Activated gamma-delta T cell treated with anti-CD3 and anti-CD28 coated beads, Interleukin-2, amount 50 U/mL, for 16 hours (primary cell): ENCODE results near the gene EVI2B.
"Not testable (repeated sequence)": the region's sequence is repeated elsewhere in the genome, so short reads cannot be mapped to it uniquely, and the experiment has no call there.

Source experiments
- DNase-seq: peaks from one replicate; pipeline ENCODE4 v3.0.0-alpha.2; 2020; ENCODE audit warnings: low read depth

EVI2B gene

GRCh38 chr17:31310260-31310659, 3.6 kb downstream of the EVI2B start:
- peak; percentile 42 for DNase-seq

GRCh38 chr17:31309556-31309955, 4.3 kb downstream of the EVI2B start:
- no peak for DNase-seq

- DNase-seq, result no peak
Observed at GRCh38 chr17:31308372-31309334, 5.2 kb downstream of the EVI2B start.

- DNase-seq, result no peak
Observed at GRCh38 chr17:31307640-31308039, 6.2 kb downstream of the EVI2B start.

- no peak for DNase-seq
Observed at GRCh38 chr17:31299624-31300023, 14.2 kb downstream of the EVI2B start.

GRCh38 chr17:31297090-31297489, 16.8 kb downstream of the EVI2B start, which contains the start of gene OMG:
Gene OMG (minus strand): TSS chr17:31297239. CDS start chr17:31296331, 908 bp downstream.
- no peak for DNase-seq

- no peak for DNase-seq
Observed at GRCh38 chr17:31296142-31296541, 17.7 kb downstream of the EVI2B start.

GRCh38 chr17:31295489-31295871, 18.4 kb downstream of the EVI2B start:
- DNase-seq, result no peak

- DNase-seq, result no peak
Observed at GRCh38 chr17:31294820-31295488, 18.9 kb downstream of the EVI2B start.

GRCh38 chr17:31294231-31294630, 19.6 kb downstream of the EVI2B start:
- no peak for DNase-seq

GRCh38 chr17:31293581-31293980, 20.3 kb downstream of the EVI2B start:
- no peak for DNase-seq

GRCh38 chr17:31291820-31292219, 22.0 kb downstream of the EVI2B start:
- no peak for DNase-seq

GRCh38 chr17:31289790-31290189, 24.1 kb downstream of the EVI2B start:
- no peak for DNase-seq

- DNase-seq, result not testable (repeated sequence)
Observed at GRCh38 chr17:31287932-31288331, 25.9 kb downstream of the EVI2B start.

- no peak for DNase-seq
Observed at GRCh38 chr17:31286587-31286986, 27.3 kb downstream of the EVI2B start.

GRCh38 chr17:31283841-31284240, 30.0 kb downstream of the EVI2B start:
- DNase-seq, result no peak

- no peak for DNase-seq
Observed at GRCh38 chr17:31281061-31281460, 32.8 kb downstream of the EVI2B start.

- DNase-seq, result no peak
Observed at GRCh38 chr17:31279401-31279800, 34.5 kb downstream of the EVI2B start.

GRCh38 chr17:31275116-31275515, 38.7 kb downstream of the EVI2B start:
- DNase-seq, result no peak

- DNase-seq, result no peak
Observed at GRCh38 chr17:31274252-31274651, 39.6 kb downstream of the EVI2B start.

GRCh38 chr17:31273516-31273915, 40.3 kb downstream of the EVI2B start:
- no peak for DNase-seq

- no peak for DNase-seq
Observed at GRCh38 chr17:31272803-31273202, 41.1 kb downstream of the EVI2B start.

- no peak for DNase-seq
Observed at GRCh38 chr17:31272236-31272635, 41.6 kb downstream of the EVI2B start.
